PFSK-1 (cell line): ENCODE measurements around the gene DPH6.

Source experiments
- FOXP2 ChIP-seq: optimal IDR thresholded peaks from 2 replicates; pipeline ENCODE3; 2011; ENCODE audit warnings: borderline replicate concordance, control low read depth, inconsistent platforms; ENCODE audit not compliant: insufficient read depth; ENCODE audit errors: extremely low read length, extremely low read depth
- POLR2AphosphoS5 ChIP-seq: IDR thresholded peaks from 2 replicates; pipeline ENCODE4 v1.6.1; 2012; ENCODE audit warnings: low read depth, mild to moderate bottlenecking, control low read depth, low read length, moderate library complexity
- SIN3A ChIP-seq: IDR thresholded peaks from 2 replicates; pipeline ENCODE4 v1.6.1; 2012; ENCODE audit warnings: mild to moderate bottlenecking, low read length, moderate library complexity, borderline replicate concordance; ENCODE audit not compliant: insufficient read depth
- TAF1 ChIP-seq: IDR thresholded peaks from 2 replicates; pipeline ENCODE4 v1.6.1; 2012; ENCODE audit warnings: low read length, control low read depth, borderline replicate concordance; ENCODE audit not compliant: insufficient read depth
- TF ChIP-seq, protein P1 (sequence below), 2 experiments: IDR thresholded peaks; 2 replicates each; pipeline versions ENCODE4 v1.6.1 to v1.8.0; 2011 to 2012; ENCODE audit warnings: low read depth in 2 of 2, low read length in 2 of 2, control low read depth in 1 of 2, inconsistent platforms in 1 of 2, mild to moderate bottlenecking in 1 of 2, moderate library complexity in 1 of 2; ENCODE audit not compliant: insufficient read depth in 1 of 2

Gene DPH6

DNA sequence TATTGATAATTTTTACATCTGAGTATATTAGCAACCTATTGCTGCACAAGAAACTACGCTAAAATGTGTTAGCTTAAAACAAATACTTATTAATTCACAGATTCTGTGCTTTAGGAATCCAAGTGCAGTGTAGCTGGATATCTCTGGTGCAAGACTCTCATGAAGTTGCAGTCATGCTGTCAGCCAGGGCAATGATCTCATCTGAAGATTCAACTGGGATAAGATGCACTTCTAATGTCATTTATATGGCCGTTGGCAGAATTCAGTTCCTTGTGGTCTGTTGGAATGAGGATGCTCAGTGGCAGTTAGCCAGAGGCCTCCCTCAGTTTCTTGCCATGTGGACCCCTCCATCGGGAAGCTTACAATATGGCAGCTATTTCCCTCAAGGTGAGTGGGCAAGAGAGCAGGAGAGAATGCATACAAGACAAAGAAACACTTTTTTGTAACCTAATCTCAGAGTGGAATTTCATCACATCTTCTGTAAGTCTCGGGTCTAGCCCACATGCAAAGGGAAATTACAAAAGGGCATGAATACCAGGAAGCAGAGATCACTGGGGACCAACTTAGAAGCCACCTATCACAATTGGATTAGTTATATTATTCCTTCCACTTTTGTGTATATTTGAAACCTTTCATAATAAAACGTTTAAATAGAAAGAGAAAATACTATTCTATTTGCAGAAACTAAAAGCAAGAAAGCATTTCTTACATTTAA, 61.6 kb downstream of the DPH6 start:
- TF ChIP-seq SIN3A: no peak
- TF ChIP-seq FOXP2: no peak
- TF ChIP-seq, protein P1, sequence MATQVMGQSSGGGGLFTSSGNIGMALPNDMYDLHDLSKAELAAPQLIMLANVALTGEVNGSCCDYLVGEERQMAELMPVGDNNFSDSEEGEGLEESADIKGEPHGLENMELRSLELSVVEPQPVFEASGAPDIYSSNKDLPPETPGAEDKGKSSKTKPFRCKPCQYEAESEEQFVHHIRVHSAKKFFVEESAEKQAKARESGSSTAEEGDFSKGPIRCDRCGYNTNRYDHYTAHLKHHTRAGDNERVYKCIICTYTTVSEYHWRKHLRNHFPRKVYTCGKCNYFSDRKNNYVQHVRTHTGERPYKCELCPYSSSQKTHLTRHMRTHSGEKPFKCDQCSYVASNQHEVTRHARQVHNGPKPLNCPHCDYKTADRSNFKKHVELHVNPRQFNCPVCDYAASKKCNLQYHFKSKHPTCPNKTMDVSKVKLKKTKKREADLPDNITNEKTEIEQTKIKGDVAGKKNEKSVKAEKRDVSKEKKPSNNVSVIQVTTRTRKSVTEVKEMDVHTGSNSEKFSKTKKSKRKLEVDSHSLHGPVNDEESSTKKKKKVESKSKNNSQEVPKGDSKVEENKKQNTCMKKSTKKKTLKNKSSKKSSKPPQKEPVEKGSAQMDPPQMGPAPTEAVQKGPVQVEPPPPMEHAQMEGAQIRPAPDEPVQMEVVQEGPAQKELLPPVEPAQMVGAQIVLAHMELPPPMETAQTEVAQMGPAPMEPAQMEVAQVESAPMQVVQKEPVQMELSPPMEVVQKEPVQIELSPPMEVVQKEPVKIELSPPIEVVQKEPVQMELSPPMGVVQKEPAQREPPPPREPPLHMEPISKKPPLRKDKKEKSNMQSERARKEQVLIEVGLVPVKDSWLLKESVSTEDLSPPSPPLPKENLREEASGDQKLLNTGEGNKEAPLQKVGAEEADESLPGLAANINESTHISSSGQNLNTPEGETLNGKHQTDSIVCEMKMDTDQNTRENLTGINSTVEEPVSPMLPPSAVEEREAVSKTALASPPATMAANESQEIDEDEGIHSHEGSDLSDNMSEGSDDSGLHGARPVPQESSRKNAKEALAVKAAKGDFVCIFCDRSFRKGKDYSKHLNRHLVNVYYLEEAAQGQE (IDR thresholded peaks at IDR 0.05; ENCODE audit: insufficient read depth in 1 of 2, low read depth in 2 of 2, low read length in 2 of 2): no peak
- TF ChIP-seq TAF1: no peak
- TF ChIP-seq POLR2AphosphoS5: no peak

DNA sequence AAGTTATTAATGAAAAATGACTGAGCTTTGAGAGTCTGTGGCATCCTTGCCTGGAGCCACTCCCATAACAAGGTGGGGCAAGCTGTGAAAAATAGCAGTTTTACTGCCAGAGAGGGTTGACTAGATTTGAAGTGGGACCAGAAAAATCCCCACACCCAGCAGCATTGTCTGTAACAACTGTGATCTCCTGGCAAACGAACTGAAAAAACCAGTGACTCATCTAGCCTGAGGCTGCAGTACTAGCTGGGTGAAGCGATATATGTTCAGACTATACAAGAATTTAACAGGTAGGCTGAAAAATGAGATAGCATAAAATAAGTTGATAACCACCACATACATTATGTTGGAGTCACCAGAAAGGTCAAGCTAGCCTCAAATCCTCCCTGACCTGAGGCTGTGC, 64.0 kb downstream of the DPH6 start:
- TF ChIP-seq, protein P1 (IDR thresholded peaks at IDR 0.05; ENCODE audit: insufficient read depth in 1 of 2, low read depth in 2 of 2, low read length in 2 of 2): no peak
- TF ChIP-seq SIN3A (no peak), TAF1 (no peak), FOXP2 (no peak), POLR2AphosphoS5 (no peak)

DNA sequence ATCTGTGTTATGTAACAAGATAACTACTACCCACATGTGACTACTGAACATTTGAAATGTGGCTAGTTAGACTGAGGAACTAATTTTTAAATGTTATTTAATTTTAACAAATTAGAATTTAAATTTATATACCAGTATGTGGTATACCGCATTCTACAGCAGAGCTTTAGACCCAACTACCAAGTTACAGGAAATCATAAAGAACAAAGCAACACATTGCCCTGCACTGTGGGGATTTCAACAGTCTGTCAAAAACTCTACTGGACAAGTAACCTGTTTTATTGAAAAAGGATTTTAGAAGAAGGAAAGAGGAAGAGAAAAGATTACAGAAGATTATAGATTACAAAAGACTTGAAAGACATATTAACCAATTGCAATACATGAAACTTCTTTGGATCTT, 64.9 kb downstream of the DPH6 start:
- TF ChIP-seq FOXP2 (no peak), POLR2AphosphoS5 (no peak), TAF1 (no peak), SIN3A (no peak)

DNA sequence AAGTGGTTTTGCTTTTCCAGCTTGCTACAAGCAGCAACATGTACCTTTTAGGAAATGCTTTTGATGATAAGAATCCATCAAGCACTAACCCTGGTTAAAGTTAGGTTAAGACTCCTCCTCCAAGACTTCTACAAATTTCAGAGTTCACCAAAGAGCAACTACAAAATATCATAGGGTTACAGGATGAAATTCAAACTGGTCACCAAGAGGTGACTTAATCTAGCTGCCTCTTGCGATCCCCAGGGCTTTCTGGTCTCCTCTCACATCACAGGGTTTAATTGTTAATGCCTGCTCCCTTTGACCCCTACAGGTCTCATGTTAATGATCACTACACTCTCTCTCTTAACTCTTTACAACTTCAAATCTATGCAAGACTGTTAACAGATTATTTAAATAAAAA, 66.5 kb downstream of the DPH6 start:
- TF ChIP-seq, protein P1 (IDR thresholded peaks at IDR 0.05; ENCODE audit: insufficient read depth in 1 of 2, low read depth in 2 of 2, low read length in 2 of 2): no peak
- TF ChIP-seq SIN3A (no peak), POLR2AphosphoS5 (no peak), FOXP2 (no peak), TAF1 (no peak)

DNA sequence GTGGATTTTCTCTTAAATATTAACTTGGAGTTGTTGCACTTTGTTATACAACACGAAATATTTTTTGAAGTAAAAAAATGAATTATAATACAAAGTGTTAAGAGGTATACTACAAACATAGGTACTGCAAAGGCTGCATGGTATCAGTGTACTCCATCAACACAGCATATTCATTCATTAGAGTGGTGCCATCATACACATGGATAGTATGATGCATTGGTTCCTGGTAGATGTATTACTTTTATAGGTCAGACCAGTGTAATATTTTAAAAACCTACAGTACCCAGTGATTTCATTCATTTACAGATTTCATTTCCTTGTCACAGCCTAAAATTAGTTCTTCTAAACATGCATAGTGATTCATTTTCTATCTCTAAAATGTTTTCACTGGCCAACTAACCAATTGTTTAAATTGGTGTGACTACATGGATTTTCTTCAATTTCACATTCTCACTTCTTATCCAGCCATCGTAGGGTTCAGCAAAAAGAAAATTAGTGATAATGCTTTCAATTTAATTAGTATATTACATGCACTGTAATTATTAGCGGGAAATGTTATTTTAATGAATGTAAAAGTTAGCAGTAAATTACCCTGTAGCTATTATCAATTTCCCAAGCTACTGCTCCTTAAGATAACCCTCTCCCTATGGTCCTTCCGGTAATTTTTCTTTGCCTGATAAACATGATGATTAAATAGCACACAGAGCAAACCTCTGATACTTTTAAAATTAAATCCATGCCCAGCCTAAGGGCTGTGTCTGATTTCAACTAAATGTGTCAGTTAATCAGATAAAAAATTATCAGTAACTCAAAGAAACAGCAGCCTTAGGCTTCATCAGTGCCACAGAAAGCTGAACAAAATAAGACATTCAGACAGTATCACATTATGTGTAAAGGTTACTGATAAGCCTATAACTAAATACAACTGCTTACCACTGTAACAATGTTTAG, 68.4 kb downstream of the DPH6 start:
- TF ChIP-seq TAF1 (no peak), POLR2AphosphoS5 (no peak), SIN3A (no peak)

DNA sequence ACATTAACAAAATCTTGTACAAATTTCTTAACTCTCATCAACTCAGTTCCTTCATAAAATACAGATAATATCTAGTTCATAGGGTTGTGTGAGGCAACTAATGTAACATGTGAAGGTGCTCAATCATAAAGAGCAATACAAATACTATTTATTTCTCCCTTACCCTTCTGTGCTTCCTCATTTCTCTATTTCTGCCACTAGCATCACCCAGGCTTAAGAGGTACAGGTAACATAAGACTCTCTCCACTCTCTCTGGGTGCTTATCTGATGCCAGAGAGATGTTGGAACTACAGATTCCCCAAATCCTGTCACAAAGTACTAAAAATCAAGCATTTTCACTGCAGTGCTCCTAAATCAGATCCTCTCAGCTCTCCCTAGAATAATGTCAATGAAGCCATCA, 74.9 kb downstream of the DPH6 start:
- TF ChIP-seq TAF1 (no peak), SIN3A (no peak), POLR2AphosphoS5 (no peak), FOXP2 (no peak)
- TF ChIP-seq, protein P1 (IDR thresholded peaks at IDR 0.05; ENCODE audit: insufficient read depth in 1 of 2, low read depth in 2 of 2, low read length in 2 of 2): no peak
